ENCODE measurements around the gene WWOX. TPM values are rescaled to one million over a fixed set of nuclear protein-coding genes. Genes with fewer than 3 reads are reported as not detected.

WWOX gene
- total RNA-seq, 4 donors from 2014 or later: 12.9 to 53.5 (median 25.6) TPM

- no peaks in the 10 kb centered on the region for H3K27me3 ChIP-seq
- WGBS, 2 donors (ENCODE audit: low coverage in 1 of 2): 87% methylated on average over 8 of the region's 10 CpGs; no CpG with 5 or more reads in 1 of the 2 donors
- H3K36me3 ChIP-seq: no peaks in the 10 kb centered on the region
- H3K9me3 ChIP-seq: peaks cover 0 to 6% (median 0%) of the 10 kb centered on the region in 3 donors
- TF ChIP-seq POLR2A (IDR thresholded peaks at IDR 0.05): no peak
- peaks cover 0 to 6% (median 0%) of the 10 kb centered on the region in 3 donors for H3K4me1 ChIP-seq
- no peak overlapping the region for H3K27ac ChIP-seq
- no peak for ATAC-seq
- H3K4me3 ChIP-seq: no peak overlapping the region
These were observed 1065.0 kb downstream of the WWOX start for GRCh38 chr16:79164388-79164995.

GRCh38 chr16:79165079-79165478 lies 1065.6 kb downstream of the WWOX start:
- no peak overlapping the region for H3K4me3 ChIP-seq
- no peaks in the 10 kb centered on the region for H3K27me3 ChIP-seq
- WGBS, 2 donors (ENCODE audit: low coverage in 1 of 2): 85 to 86% methylated on average over 6 to 9 of the region's 9 CpGs
- no peaks in the 10 kb centered on the region for H3K36me3 ChIP-seq
- TF ChIP-seq EP300 (IDR thresholded peaks at IDR 0.05) (no peak), POLR2A (IDR thresholded peaks at IDR 0.05) (no peak), POLR2AphosphoS5 (IDR thresholded peaks at IDR 0.05) (no peak), CTCF (IDR thresholded peaks at IDR 0.05) (no peak)
- peaks cover 0 to 6% (median 0%) of the 10 kb centered on the region in 3 donors for H3K9me3 ChIP-seq
- peaks cover 0 to 11% (median 0%) of the 10 kb centered on the region in 3 donors for H3K4me1 ChIP-seq
- H3K27ac ChIP-seq: peak overlapping the region in 1 of 4 donors; percentile 13
- ATAC-seq: no peak

- Histone ChIP-seq H3K27ac (peak overlapping the region in 1 of 4 donors; percentile 13), H3K4me1 (peaks cover 0 to 15% (median 0%) of the 10 kb centered on the region in 3 donors), H3K36me3 (no peaks in the 10 kb centered on the region), H3K4me3 (no peak overlapping the region), H3K27me3 (no peaks in the 10 kb centered on the region), H3K9me3 (peaks cover 0 to 6% (median 0%) of the 10 kb centered on the region in 3 donors)
- TF ChIP-seq POLR2AphosphoS5 (IDR thresholded peaks at IDR 0.05) (no peak), CTCF (IDR thresholded peaks at IDR 0.05) (no peak), POLR2A (IDR thresholded peaks at IDR 0.05) (no peak), EP300 (IDR thresholded peaks at IDR 0.05) (no peak)
- 73 to 79% methylated on average over 7 to 9 of the region's 9 CpGs for WGBS, 2 donors (ENCODE audit: low coverage in 1 of 2)
- ATAC-seq: no peak
These were observed 1066.1 kb downstream of the WWOX start for GRCh38 chr16:79165506-79165905.

- Histone ChIP-seq H3K27ac (no peak overlapping the region), H3K4me1 (peaks cover 0 to 32% (median 6%) of the 10 kb centered on the region in 3 donors), H3K4me3 (no peak overlapping the region), H3K27me3 (no peaks in the 10 kb centered on the region), H3K9me3 (peaks cover 0 to 6% (median 0%) of the 10 kb centered on the region in 3 donors), H3K36me3 (no peaks in the 10 kb centered on the region)
- 88 to 91% methylated on average over 2 of the region's 2 CpGs for WGBS, 2 donors (ENCODE audit: low coverage in 1 of 2)
- TF ChIP-seq POLR2A (IDR thresholded peaks at IDR 0.05) (no peak), POLR2AphosphoS5 (IDR thresholded peaks at IDR 0.05) (no peak), EP300 (IDR thresholded peaks at IDR 0.05) (no peak), CTCF (IDR thresholded peaks at IDR 0.05) (no peak)
- no peak for ATAC-seq
These were observed 1068.4 kb downstream of the WWOX start for GRCh38 chr16:79167893-79168292.

- 73 to 92% methylated on average over 2 of the region's 2 CpGs for WGBS, 2 donors (ENCODE audit: low coverage in 1 of 2)
- Histone ChIP-seq H3K4me3 (no peak overlapping the region), H3K36me3 (no peaks in the 10 kb centered on the region), H3K27ac (no peak overlapping the region), H3K27me3 (no peaks in the 10 kb centered on the region), H3K9me3 (peaks cover 0 to 6% (median 0%) of the 10 kb centered on the region in 3 donors), H3K4me1 (peaks cover 0 to 32% (median 6%) of the 10 kb centered on the region in 3 donors)
- TF ChIP-seq POLR2A (IDR thresholded peaks at IDR 0.05): no peak
- TF ChIP-seq CTCF (IDR thresholded peaks at IDR 0.05): no peak
- no peak for TF ChIP-seq POLR2AphosphoS5 (IDR thresholded peaks at IDR 0.05)
- no peak for TF ChIP-seq EP300 (IDR thresholded peaks at IDR 0.05)
- ATAC-seq: no peak
These were observed 1068.9 kb downstream of the WWOX start for GRCh38 chr16:79168321-79168720.

Data from gastroesophageal sphincter (tissue), 4 donors.